CD14-positive monocyte (primary cell): ENCODE measurements around the gene TSPAN15. TPM values are rescaled to one million over a fixed set of nuclear protein-coding genes. Genes with fewer than 3 reads are reported as not detected.

ENCODE experiments used
- DNase-seq, 3 donors: peaks; one replicate each; pipeline ENCODE4 v3.0.0-alpha.2; 2011 to 2022
- H2AFZ ChIP-seq: 2 replicates; pipeline ENCODE4 v1.6.0; 2012; ENCODE audit warnings: mild to moderate bottlenecking, low read depth, low read length, inconsistent platforms; ENCODE audit not compliant: insufficient read depth, poor library complexity, severe bottlenecking
- H3K27ac ChIP-seq, 2 donors: 1 replicate in 1 of 2; 2 replicates in 1 of 2; pipeline ENCODE4 v1.5.1; 2012 to 2013; ENCODE audit warnings: low read length in 2 of 2, control low read depth in 1 of 2, inconsistent platforms in 1 of 2, low read depth in 1 of 2, mild to moderate bottlenecking in 1 of 2
- H3K27me3 ChIP-seq, 2 donors: one replicate each; pipeline versions ENCODE4 v1.6.0 to v1.6.1; 2011 to 2013; ENCODE audit warnings: low read length in 2 of 2; ENCODE audit not compliant: control insufficient read depth in 2 of 2, insufficient read depth in 2 of 2
- H3K36me3 ChIP-seq, 2 donors: replicated peaks in 1 of 2; 1 replicate in 1 of 2; 2 replicates in 1 of 2; pipeline versions ENCODE4 v1.5.1 to v1.6.1; 2012 to 2013; ENCODE audit warnings: low read length in 2 of 2, control low read depth in 1 of 2, inconsistent platforms in 1 of 2, mild to moderate bottlenecking in 1 of 2; ENCODE audit not compliant: insufficient read depth in 2 of 2, control insufficient read depth in 1 of 2
- H3K4me1 ChIP-seq, 2 donors: 1 replicate in 1 of 2; 2 replicates in 1 of 2; pipeline versions ENCODE4 v1.5.1 to v1.6.1; 2012 to 2013; ENCODE audit warnings: low read length in 2 of 2, control low read depth in 1 of 2, inconsistent platforms in 1 of 2, mild to moderate bottlenecking in 1 of 2, moderate library complexity in 1 of 2; ENCODE audit not compliant: insufficient read depth in 2 of 2, control insufficient read depth in 1 of 2
- H3K4me2 ChIP-seq: replicated peaks from 2 replicates; pipeline ENCODE3; 2012; ENCODE audit warnings: low read length, moderate library complexity, mild to moderate bottlenecking; ENCODE audit not compliant: poor library complexity, severe bottlenecking; ENCODE audit errors: extremely low read depth
- H3K4me3 ChIP-seq, 3 experiments: fragments of 200-600 bp in 1 of 3; sonication (generic) in 1 of 3; replicated peaks in 1 of 3; 1 replicate in 2 of 3; 2 replicates in 1 of 3; pipeline ENCODE4 v1.5.1; 2011 to 2013; ENCODE audit warnings: low read length in 3 of 3, mild to moderate bottlenecking in 3 of 3, control low read depth in 2 of 3, low read depth in 2 of 3, inconsistent platforms in 1 of 3, moderate library complexity in 1 of 3
- H3K79me2 ChIP-seq: 2 replicates; pipeline ENCODE4 v1.6.0; 2012; ENCODE audit warnings: mild to moderate bottlenecking, control low read depth, inconsistent platforms, low read length, moderate library complexity; ENCODE audit not compliant: insufficient read depth
- H3K9ac ChIP-seq: 2 replicates; pipeline ENCODE4 v1.6.0; 2017; ENCODE audit warnings: low read length, mild to moderate bottlenecking; ENCODE audit not compliant: insufficient read depth, poor library complexity, severe bottlenecking
- H3K9me3 ChIP-seq, 2 donors: replicated peaks in 1 of 2; 1 replicate in 1 of 2; 2 replicates in 1 of 2; pipeline versions ENCODE4 v1.5.1 to v1.6.1; 2012 to 2013; ENCODE audit warnings: low read length in 2 of 2, control low read depth in 1 of 2; ENCODE audit not compliant: control insufficient read depth in 1 of 2, insufficient read depth in 1 of 2
- H4K20me1 ChIP-seq: 2 replicates; pipeline ENCODE4 v1.6.0; 2012; ENCODE audit warnings: mild to moderate bottlenecking, low read length, control low read depth, moderate library complexity; ENCODE audit not compliant: insufficient read depth
- H3K27ac Mint-ChIP-seq, 7 donors: one replicate each; pipeline ENCODE4 v1.8.0; 2020; ENCODE audit warnings: mild to moderate bottlenecking in 7 of 7, mixed read lengths in 7 of 7, moderate library complexity in 6 of 7, inconsistent platforms in 2 of 7
- H3K27me3 Mint-ChIP-seq, 3 donors: one replicate each; pipeline ENCODE4 v1.8.0; 2021 to 2022; ENCODE audit warnings: low read depth in 3 of 3, mild to moderate bottlenecking in 3 of 3, mixed read lengths in 3 of 3, moderate library complexity in 3 of 3, inconsistent platforms in 1 of 3
- H3K36me3 Mint-ChIP-seq, 2 donors: one replicate each; pipeline ENCODE4 v1.8.0; 2020; ENCODE audit warnings: mixed read lengths in 2 of 2, inconsistent platforms in 1 of 2, mild to moderate bottlenecking in 1 of 2
- H3K4me1 Mint-ChIP-seq: one replicate; pipeline ENCODE4 v1.8.0; 2020; ENCODE audit warnings: mild to moderate bottlenecking, mixed read lengths
- H3K4me3 Mint-ChIP-seq, 2 donors: one replicate each; pipeline ENCODE4 v1.8.0; 2020; ENCODE audit warnings: mild to moderate bottlenecking in 2 of 2, mixed read lengths in 2 of 2, moderate library complexity in 1 of 2
- H3K9me3 Mint-ChIP-seq, 7 donors: one replicate each; pipeline ENCODE4 v1.8.0; 2020 to 2022; ENCODE audit warnings: mixed read lengths in 7 of 7, mild to moderate bottlenecking in 6 of 7, moderate library complexity in 6 of 7, inconsistent platforms in 2 of 7
- WGBS: methylation state at CpG from one replicate; pipeline ENCODE4 v1.1.5; 2013; ENCODE audit warnings: missing lambda C conversion rate; ENCODE audit not compliant: insufficient coverage; 5-methylcytosine and 5-hydroxymethylcytosine counted together
- intact Hi-C, 2 donors: fragments of 100-400 bp; cut with micrococcal nuclease; formaldehyde crosslinking; loops; one replicate each; pipeline versions ENCODE4 v1.15.0 to v1.15.1; 2023
- polyA plus RNA-seq, 3 donors: library from polyadenylated mRNA; depleted of rRNA in 1 of 3; unstranded in 2 of 3; stranded (reverse) in 1 of 3; fragments of 300-500 nt in 2 of 3; fragments of >200 nt in 1 of 3; fragmentation: Illumina TruSeq in 2 of 3; gene quantifications; 1 replicate in 2 of 3; 2 replicates in 1 of 3; pipeline ENCODE4 v1.2.3, GENCODE V29; 2012 to 2021
- TF ChIP-seq, protein P1 (sequence below): fragments of 200-600 bp; IDR thresholded peaks from one replicate; pipeline ENCODE4 v1.8.0; 2022; ENCODE audit warnings: antibody characterized with exemption, mild to moderate bottlenecking

Gene TSPAN15
- polyA plus RNA-seq, 3 donors = 0.22 to 0.39 TPM; not detected in 1

DNA sequence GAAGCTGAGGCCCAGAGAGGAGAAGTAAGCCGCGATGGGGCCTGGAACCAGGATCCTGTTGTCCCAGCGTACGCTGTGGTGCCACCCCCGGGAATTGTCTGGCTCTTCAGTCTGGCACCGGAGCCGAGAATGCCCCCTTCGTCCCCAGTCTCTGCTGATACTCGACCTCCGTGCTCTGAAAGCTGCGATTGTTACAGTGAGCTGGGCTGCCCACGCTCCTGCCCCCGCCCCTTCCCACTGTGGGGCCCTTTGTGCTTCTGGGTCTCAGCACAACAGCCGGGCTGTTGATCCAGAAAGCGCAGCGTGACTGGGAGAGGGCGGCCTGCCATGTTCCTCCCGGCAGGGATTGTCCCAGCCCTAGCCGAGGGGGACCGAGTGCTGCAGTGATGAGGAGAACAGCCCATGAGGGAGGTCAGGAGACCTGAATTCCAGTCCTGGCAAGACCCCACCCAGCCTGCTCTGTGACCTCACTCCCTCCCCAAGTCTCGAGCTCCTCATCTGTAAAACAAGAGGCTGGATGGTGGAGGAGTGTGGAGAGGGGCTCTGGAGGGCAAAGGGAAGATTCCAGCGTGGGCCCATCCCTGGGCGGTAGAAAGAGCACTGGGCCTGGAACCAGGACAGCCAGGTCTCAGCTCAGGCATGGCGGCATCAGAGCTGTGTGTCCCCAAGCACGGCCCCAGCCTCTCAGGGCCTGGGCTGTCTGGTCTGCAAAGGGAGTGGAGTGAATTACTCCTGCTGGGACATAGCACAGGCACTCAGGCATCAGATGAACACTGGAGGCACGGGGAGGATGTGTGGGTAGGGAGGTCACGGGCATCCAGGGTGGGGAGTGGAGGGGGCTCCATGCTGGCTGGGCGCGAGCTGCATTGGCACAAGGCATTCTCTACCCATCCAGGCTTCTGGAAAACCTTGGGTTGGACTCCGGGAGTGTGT lies 43.6 kb downstream of the TSPAN15 start:
- Histone ChIP-seq H4K20me1 (no peaks in the 10 kb centered on the region), H3K9me3 (peaks cover 0 to 5% of the 10 kb centered on the region in 2 donors), H3K27me3 (no peaks in the 10 kb centered on the region), H2AFZ (no peak overlapping the region), H3K4me1 (no peaks in the 10 kb centered on the region), H3K27ac (no peak overlapping the region), H3K36me3 (no peaks in the 10 kb centered on the region), H3K4me2 (no peak overlapping the region), H3K4me3 (no peak overlapping the region), H3K79me2 (no peaks in the 10 kb centered on the region), H3K9ac (peak overlapping the region; percentile 4)
- Mint-ChIP-seq H3K9me3 (peaks cover 0 to 4% (median 2%) of the 10 kb centered on the region in 7 donors), H3K27ac (no peak overlapping the region), H3K27me3 (peaks cover 2 to 7% (median 5%) of the 10 kb centered on the region in 3 donors), H3K4me1 (no peaks in the 10 kb centered on the region), H3K4me3 (no peak overlapping the region), H3K36me3 (no peaks in the 10 kb centered on the region)
- TF ChIP-seq, protein P1, sequence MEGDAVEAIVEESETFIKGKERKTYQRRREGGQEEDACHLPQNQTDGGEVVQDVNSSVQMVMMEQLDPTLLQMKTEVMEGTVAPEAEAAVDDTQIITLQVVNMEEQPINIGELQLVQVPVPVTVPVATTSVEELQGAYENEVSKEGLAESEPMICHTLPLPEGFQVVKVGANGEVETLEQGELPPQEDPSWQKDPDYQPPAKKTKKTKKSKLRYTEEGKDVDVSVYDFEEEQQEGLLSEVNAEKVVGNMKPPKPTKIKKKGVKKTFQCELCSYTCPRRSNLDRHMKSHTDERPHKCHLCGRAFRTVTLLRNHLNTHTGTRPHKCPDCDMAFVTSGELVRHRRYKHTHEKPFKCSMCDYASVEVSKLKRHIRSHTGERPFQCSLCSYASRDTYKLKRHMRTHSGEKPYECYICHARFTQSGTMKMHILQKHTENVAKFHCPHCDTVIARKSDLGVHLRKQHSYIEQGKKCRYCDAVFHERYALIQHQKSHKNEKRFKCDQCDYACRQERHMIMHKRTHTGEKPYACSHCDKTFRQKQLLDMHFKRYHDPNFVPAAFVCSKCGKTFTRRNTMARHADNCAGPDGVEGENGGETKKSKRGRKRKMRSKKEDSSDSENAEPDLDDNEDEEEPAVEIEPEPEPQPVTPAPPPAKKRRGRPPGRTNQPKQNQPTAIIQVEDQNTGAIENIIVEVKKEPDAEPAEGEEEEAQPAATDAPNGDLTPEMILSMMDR = no peak
- 92% methylated on average over 23 of the region's 30 CpGs for WGBS
- DNase-seq = no peak
- intact Hi-C loops = no loop called here

DNA sequence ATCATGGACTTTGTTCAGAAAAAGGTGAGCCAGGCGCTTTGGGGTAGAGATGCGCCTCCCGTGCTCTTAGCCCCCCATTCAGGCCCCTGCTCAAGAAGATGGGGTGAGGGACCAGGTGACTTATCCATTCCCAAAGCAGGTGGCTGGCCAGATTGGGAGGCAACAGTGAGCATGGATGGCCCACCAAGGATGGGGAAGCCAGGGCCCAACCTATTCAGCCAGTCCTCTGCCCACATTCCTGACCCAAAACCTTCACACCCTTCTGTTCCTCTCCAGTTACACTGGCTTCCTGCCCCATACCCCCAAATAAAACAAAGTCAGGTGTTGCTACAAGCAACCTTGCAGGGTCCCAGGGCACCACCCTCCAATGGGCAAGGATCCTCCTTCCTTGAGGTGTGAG lies 44.4 kb downstream of the TSPAN15 start:
- Histone ChIP-seq H3K4me2 (no peak overlapping the region), H3K79me2 (no peaks in the 10 kb centered on the region), H3K9ac (peak overlapping the region; percentile 4), H3K9me3 (no peaks in the 10 kb centered on the region), H3K4me1 (no peaks in the 10 kb centered on the region), H3K27me3 (no peaks in the 10 kb centered on the region), H2AFZ (no peak overlapping the region), H4K20me1 (no peaks in the 10 kb centered on the region), H3K27ac (no peak overlapping the region), H3K4me3 (no peak overlapping the region), H3K36me3 (no peaks in the 10 kb centered on the region)
- no peaks in the 10 kb centered on the region for H3K36me3 Mint-ChIP-seq
- H3K4me1 Mint-ChIP-seq = no peaks in the 10 kb centered on the region
- H3K27me3 Mint-ChIP-seq = peaks cover 2 to 7% (median 5%) of the 10 kb centered on the region in 3 donors
- intact Hi-C loops = no loop called here
- H3K27ac Mint-ChIP-seq = no peak overlapping the region
- no peak overlapping the region for H3K4me3 Mint-ChIP-seq
- peaks cover 0 to 2% (median 0%) of the 10 kb centered on the region in 7 donors for H3K9me3 Mint-ChIP-seq
- TF ChIP-seq, protein P1 = no peak
- DNase-seq = no peak
- 100% methylated on average over 3 of the region's 3 CpGs for WGBS
